GM19193 (cell line): ENCODE data around the gene HTR1D.
A peak's percentile ranks its signal among the peaks of the same experiment; 100 is the strongest.

Source experiments
- POLR2A ChIP-seq: IDR thresholded peaks from 4 replicates; pipeline ENCODE4 v1.6.1; 2011; ENCODE audit not compliant: insufficient read depth, insufficient read length; ENCODE audit errors: extremely low read depth

HTR1D gene

DNA sequence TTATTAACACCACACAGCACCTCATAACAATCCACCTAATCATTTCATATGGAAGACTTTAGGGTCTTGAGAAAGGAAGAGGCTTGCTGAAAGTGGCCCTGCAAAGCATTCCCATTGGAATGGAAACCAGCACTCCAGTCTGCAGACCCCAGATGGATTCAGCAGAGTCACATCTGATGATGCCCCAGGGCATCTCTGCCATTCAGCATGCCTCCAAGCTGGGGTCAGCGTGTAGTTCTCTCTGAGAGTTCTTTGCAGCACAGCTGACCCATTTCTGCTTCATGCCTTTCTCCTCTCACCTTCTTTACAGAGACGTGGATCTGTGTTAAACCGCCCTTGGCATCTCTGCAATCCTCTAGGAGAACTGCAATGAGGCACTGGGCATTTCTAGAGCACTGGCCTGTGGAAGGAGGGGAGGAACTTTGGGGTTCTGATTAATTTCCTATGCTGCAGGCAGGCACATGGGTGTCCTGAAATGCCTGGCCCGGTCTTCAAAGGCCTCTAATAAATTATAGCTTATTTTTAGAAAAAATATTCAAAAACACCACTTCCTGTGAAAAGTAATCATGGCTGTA lies 46.0 kb downstream of the HTR1D start:
- no peak for TF ChIP-seq POLR2A

DNA sequence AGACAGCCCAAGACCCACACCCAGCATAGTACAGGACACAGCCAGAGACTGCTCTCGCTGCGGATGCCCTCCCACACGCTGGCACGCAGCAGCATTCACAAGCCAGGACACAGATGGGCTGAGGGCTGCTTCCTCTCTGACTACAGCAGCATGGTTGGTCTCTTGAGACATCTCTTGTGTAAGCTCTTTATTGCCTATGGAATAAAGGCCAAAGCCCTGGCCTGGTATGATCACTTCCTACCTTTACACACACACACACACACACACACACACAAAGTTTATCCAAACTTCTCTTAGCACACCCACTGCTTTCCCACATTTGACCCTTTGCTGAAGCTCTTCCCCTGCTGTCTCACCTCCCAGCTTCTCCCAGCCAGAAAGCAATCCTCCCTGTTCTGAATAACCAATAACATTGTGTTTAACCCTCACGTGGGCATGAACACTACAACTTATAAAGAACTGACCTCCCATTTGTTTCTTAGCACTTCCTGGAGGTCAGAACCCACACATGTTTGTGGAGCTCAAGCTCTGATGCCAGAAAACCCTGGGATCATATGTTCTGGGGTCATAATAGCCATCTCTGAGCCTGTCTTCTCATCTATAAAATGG lies 47.5 kb downstream of the HTR1D start:
- no peak for TF ChIP-seq POLR2A

DNA sequence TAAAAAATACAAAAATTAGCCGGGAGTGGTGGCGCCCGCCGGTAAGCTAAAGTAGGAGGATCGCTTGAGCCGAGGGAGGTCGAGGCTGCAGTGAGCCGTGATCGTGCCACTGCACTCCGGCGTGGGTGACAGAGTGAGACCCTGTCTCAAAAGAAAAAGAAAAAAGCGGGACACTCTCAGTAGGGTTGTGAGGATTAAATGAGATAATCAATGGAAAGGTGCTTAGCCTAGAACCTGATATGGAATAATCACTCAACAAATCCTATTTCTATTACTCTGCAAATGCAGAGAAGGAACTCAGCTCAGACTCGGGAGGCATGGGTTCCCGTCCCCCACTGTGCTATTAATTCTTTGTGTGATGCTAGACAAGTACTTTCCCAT lies 48.1 kb downstream of the HTR1D start:
- no peak for TF ChIP-seq POLR2A

DNA sequence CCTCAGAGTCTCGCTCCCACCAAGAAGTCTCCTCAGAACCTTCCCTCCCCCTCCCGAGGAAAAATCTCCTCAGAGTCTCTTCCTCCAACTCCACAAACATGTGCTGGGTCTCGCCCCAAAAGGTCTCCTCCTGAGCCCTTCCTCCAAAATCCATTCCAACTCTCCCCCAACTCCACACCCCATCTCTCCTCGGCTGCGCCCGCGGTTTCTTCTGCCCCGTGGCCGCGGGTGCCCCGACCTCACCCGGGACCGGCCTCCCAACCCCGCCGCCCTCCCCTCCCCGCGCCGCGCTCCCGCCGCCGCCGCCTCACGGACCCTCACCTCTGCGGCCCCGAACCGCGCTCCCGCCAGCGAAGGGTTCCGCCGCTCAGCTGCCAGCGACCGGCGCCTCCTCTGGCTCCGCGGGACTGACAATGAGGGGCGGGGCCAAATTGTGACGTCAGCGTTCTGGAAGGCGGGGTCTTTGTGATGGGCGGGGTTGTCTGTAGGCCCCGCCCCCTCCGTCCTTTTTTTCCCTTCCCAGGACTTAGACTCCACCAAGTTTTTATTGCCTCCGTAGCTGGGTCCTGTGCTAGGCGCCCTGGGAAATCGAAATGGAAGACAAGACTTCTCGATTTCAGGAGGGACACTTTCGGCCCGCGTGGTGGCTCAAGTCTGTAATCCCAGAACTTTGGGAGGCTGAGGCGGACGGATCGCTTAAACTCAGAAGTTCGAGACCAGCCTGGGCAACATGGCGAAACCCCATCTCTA lies 48.7 kb downstream of the HTR1D start, which contains the start of gene LUZP1:
TSS of gene LUZP1 (minus strand) at position 412 of the 750 bp plus-strand sequence.
- TF ChIP-seq POLR2A = peak; percentile 87

- TF ChIP-seq POLR2A = no peak
Measured at GRCh38 chr1:23168079-23168444, 49.2 kb downstream of the HTR1D start.

- TF ChIP-seq POLR2A = no peak
Measured at GRCh38 chr1:23167353-23168078, 49.8 kb downstream of the HTR1D start.

- TF ChIP-seq POLR2A = no peak
Measured at GRCh38 chr1:23166854-23167253, 50.4 kb downstream of the HTR1D start.

DNA sequence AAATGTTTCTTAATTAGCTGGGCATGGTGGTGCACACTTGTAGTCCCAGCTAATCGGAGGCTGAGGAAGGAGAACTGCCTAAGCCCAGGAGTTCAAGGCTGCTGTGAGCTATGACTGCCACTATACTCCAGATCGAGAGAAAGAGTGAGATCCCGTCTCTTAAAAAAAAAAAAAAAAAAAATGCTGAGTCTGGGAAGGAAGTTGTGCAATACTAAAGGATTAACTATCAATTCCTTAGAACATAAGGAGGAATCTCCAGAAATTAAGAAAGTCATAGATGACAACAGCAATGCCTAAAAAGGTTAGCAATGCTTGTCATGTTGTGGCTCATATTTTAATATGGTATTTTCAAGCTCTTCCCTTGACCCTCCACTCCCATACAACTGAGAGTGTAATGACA lies 53.9 kb downstream of the HTR1D start:
- TF ChIP-seq POLR2A = no peak

- TF ChIP-seq POLR2A = no peak
Measured at GRCh38 chr1:23159963-23160877, 57.1 kb downstream of the HTR1D start.

- no peak for TF ChIP-seq POLR2A
Measured at GRCh38 chr1:23156940-23157339, 60.4 kb downstream of the HTR1D start.

DNA sequence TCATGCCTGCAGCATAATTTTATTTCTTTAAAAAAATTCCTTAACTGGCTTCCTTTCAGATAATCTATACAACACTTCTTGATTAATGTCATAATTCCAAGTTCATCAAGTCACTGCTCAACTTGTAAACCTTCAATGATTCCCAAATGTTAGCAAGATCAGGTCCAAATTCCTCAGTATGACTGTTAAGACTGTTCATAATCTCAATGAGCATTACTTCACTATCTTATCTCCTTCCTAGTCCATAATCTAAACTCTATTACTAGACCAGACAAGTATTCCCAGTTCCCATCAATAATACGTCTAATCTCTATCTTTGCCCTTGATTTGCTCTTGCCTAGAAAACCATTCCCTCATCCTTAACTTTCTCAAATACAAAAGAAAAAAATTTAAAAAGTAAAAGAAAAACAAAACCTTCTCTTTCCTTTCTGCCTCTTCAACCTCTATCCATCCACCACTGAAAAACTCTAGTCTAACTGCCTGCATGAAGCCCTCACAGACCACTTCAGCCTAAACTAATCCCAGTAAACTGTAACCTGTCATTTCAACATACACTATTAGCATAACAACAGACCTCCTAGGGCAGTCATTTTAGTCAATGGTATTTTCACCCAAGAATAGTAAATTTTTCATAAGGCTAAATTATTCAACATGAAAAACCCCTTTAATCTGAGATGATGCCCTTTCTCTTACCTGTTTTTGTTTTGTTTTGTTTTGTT lies 64.2 kb downstream of the HTR1D start:
- TF ChIP-seq POLR2A = no peak

DNA sequence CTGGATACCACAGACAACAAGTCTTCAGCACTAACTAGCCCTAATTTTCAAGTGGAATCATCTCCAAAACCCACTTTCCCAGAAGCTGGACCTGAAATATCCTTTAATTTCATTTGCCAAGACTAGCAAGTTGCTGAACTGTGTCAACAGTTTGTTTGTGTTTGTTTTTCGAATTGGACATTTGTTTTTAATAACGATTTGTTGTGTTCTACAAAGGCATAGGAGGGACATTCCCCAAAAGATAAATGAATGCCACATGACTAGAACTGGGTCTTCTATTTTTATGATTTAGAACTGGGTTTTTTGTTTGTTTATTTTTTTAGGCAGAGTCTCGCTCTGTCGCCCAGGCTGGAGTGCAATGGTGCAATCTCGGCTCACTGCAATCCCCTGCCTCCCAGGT lies 66.6 kb downstream of the HTR1D start:
- TF ChIP-seq POLR2A = no peak

DNA sequence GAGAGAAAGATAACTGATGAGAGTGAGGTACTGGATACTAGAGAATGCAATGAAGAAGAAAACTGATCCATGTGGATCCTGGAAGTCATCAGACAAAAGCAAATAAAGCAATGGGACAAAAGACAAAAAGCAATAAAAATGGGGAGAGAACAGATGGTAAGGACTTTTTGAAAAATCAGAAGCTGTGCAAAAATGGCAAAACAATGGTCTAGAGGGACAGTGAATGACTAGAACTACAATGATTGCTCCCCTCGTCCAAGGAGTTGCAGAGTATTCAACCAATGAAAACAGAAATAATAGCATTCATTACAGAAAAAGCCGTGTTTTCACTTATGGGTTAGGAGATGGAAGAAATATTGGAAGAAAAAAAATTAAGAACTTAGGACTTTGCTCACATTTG lies 67.2 kb downstream of the HTR1D start:
- no peak for TF ChIP-seq POLR2A

GRCh38 chr1:23149114-23149513 lies 68.2 kb downstream of the HTR1D start:
- no peak for TF ChIP-seq POLR2A
